ENCODE results near the gene PSMG3. TPM values are rescaled to one million over a fixed set of nuclear protein-coding genes. Genes with fewer than 3 reads are reported as not detected.
A peak's percentile ranks its signal among the peaks of the same experiment; 100 is the strongest.
"Not testable (repeated sequence)": the region's sequence is repeated elsewhere in the genome, so short reads cannot be mapped to it uniquely, and the experiment has no call there.

PSMG3 gene
- total RNA-seq, 1 donor from 2014 or later, result 56.0 TPM

- H3K36me3 Mint-ChIP-seq (ENCODE audit: low read depth); H3K9me3 Mint-ChIP-seq; H3K27ac Mint-ChIP-seq; H3K4me3 Mint-ChIP-seq; DNase-seq (ENCODE audit: low spot score); H3K4me1 Mint-ChIP-seq (ENCODE audit: low read depth); H3K27me3 Mint-ChIP-seq (ENCODE audit: insufficient read depth); intact Hi-C loops (cut with micrococcal nuclease): not testable (repeated sequence)
Observed at GRCh38 chr7:1583241-1583930, 13.6 kb upstream of the PSMG3 start.

- Mint-ChIP-seq H3K27ac (no peak overlapping the region), H3K4me1 (ENCODE audit: low read depth) (peaks cover 7% of the 10 kb centered on the region), H3K27me3 (ENCODE audit: insufficient read depth) (peaks cover 2% of the 10 kb centered on the region), H3K4me3 (no peak overlapping the region), H3K36me3 (ENCODE audit: low read depth) (no peaks in the 10 kb centered on the region), H3K9me3 (no peaks in the 10 kb centered on the region)
- intact Hi-C loops (cut with micrococcal nuclease), result no loop called here
- no peak for DNase-seq (ENCODE audit: low spot score)
Observed at GRCh38 chr7:1580422-1581030, 10.7 kb upstream of the PSMG3 start.

GRCh38 chr7:1579481-1580421 lies 9.9 kb upstream of the PSMG3 start:
- H3K27me3 Mint-ChIP-seq (ENCODE audit: insufficient read depth), result peaks cover 2% of the 10 kb centered on the region
- H3K4me3 Mint-ChIP-seq, result no peak overlapping the region
- peaks cover 7% of the 10 kb centered on the region for H3K4me1 Mint-ChIP-seq (ENCODE audit: low read depth)
- H3K9me3 Mint-ChIP-seq, result no peaks in the 10 kb centered on the region
- no peaks in the 10 kb centered on the region for H3K36me3 Mint-ChIP-seq (ENCODE audit: low read depth)
- DNase-seq (ENCODE audit: low spot score), result peak; percentile 59
- intact Hi-C loops (cut with micrococcal nuclease), result loop anchor here (1.0 to 10.0 kb wide), 5 partner anchors 630 to 975 kb away; partner anchors contain the start of genes BRAT1, GET4 and IQCE
- no peak overlapping the region for H3K27ac Mint-ChIP-seq

- no peak for DNase-seq (ENCODE audit: low spot score)
- no peak overlapping the region for H3K27ac Mint-ChIP-seq
- intact Hi-C loops (cut with micrococcal nuclease), result loop anchor here (10.0 kb wide), 2 partner anchors 704 to 976 kb away; partner anchors contain the start of genes BRAT1, GET4 and IQCE
- no peaks in the 10 kb centered on the region for H3K9me3 Mint-ChIP-seq
- H3K27me3 Mint-ChIP-seq (ENCODE audit: insufficient read depth), result peaks cover 2% of the 10 kb centered on the region
- no peak overlapping the region for H3K4me3 Mint-ChIP-seq
- peaks cover 7% of the 10 kb centered on the region for H3K4me1 Mint-ChIP-seq (ENCODE audit: low read depth)
- H3K36me3 Mint-ChIP-seq (ENCODE audit: low read depth), result no peaks in the 10 kb centered on the region
Observed at GRCh38 chr7:1578513-1578912, 8.7 kb upstream of the PSMG3 start.

GRCh38 chr7:1576521-1577253 lies 6.9 kb upstream of the PSMG3 start:
- Mint-ChIP-seq H3K9me3 (no peaks in the 10 kb centered on the region), H3K27ac (no peak overlapping the region), H3K4me1 (ENCODE audit: low read depth) (peaks cover 24% of the 10 kb centered on the region), H3K4me3 (no peak overlapping the region), H3K36me3 (ENCODE audit: low read depth) (peaks cover 3% of the 10 kb centered on the region), H3K27me3 (ENCODE audit: insufficient read depth) (peaks cover 2% of the 10 kb centered on the region)
- no peak for DNase-seq (ENCODE audit: low spot score)
- intact Hi-C loops (cut with micrococcal nuclease), result loop anchor here (10.0 kb wide), 2 partner anchors 702 to 978 kb away; partner anchors contain the start of genes BRAT1, GET4 and IQCE

- H3K27me3 Mint-ChIP-seq (ENCODE audit: insufficient read depth), result peaks cover 2% of the 10 kb centered on the region
- H3K4me1 Mint-ChIP-seq (ENCODE audit: low read depth), result peaks cover 26% of the 10 kb centered on the region
- no peak for DNase-seq (ENCODE audit: low spot score)
- no peak overlapping the region for H3K27ac Mint-ChIP-seq
- intact Hi-C loops (cut with micrococcal nuclease), result loop anchor here (10.0 kb wide), 2 partner anchors 701 to 979 kb away; partner anchors contain the start of genes BRAT1, GET4 and IQCE
- no peaks in the 10 kb centered on the region for H3K9me3 Mint-ChIP-seq
- no peak overlapping the region for H3K4me3 Mint-ChIP-seq
- peaks cover 6% of the 10 kb centered on the region for H3K36me3 Mint-ChIP-seq (ENCODE audit: low read depth)
Observed at GRCh38 chr7:1575809-1576208, 6.0 kb upstream of the PSMG3 start.

GRCh38 chr7:1572111-1572822 lies 2.4 kb upstream of the PSMG3 start:
- H3K4me1 Mint-ChIP-seq (ENCODE audit: low read depth), result peaks cover 31% of the 10 kb centered on the region

GRCh38 chr7:1569440-1569832 lies 396 bp downstream of the PSMG3 start:
- H3K4me1 Mint-ChIP-seq (ENCODE audit: low read depth), result peaks cover 31% of the 10 kb centered on the region
- H3K36me3 Mint-ChIP-seq (ENCODE audit: low read depth), result peaks cover 24% of the 10 kb centered on the region
- intact Hi-C loops (cut with micrococcal nuclease), result no loop called here
- no peaks in the 10 kb centered on the region for H3K9me3 Mint-ChIP-seq
- DNase-seq (ENCODE audit: low spot score), result no peak
- H3K4me3 Mint-ChIP-seq, result peak overlapping the region; percentile 86
- H3K27me3 Mint-ChIP-seq (ENCODE audit: insufficient read depth), result no peaks in the 10 kb centered on the region
- peak overlapping the region; percentile 81 for H3K27ac Mint-ChIP-seq

More at GRCh38 chr7:1572111-1572822, 2.4 kb upstream of the PSMG3 start:
- H3K9me3 Mint-ChIP-seq, result no peaks in the 10 kb centered on the region
- intact Hi-C loops (cut with micrococcal nuclease), result loop anchor here (5.0 to 10.0 kb wide), 3 partner anchors 660 to 983 kb away; partner anchors contain the start of genes BRAT1, GET4, IQCE and MAD1L1
- DNase-seq (ENCODE audit: low spot score), result no peak
- peak overlapping the region; percentile 29 for H3K27ac Mint-ChIP-seq
- peaks cover 19% of the 10 kb centered on the region for H3K36me3 Mint-ChIP-seq (ENCODE audit: low read depth)
- H3K4me3 Mint-ChIP-seq, result peak overlapping the region; percentile 37
- no peaks in the 10 kb centered on the region for H3K27me3 Mint-ChIP-seq (ENCODE audit: insufficient read depth)

GRCh38 chr7:1569016-1569415 lies 816 bp downstream of the PSMG3 start:
- peaks cover 24% of the 10 kb centered on the region for H3K36me3 Mint-ChIP-seq (ENCODE audit: low read depth)
- H3K9me3 Mint-ChIP-seq, result no peaks in the 10 kb centered on the region
- intact Hi-C loops (cut with micrococcal nuclease), result no loop called here
- peaks cover 31% of the 10 kb centered on the region for H3K4me1 Mint-ChIP-seq (ENCODE audit: low read depth)
- H3K4me3 Mint-ChIP-seq, result peak overlapping the region; percentile 86
- no peaks in the 10 kb centered on the region for H3K27me3 Mint-ChIP-seq (ENCODE audit: insufficient read depth)
- peak overlapping the region; percentile 81 for H3K27ac Mint-ChIP-seq
- DNase-seq (ENCODE audit: low spot score), result no peak

GRCh38 chr7:1567896-1568510 lies 1.8 kb downstream of the PSMG3 start:
- intact Hi-C loops (cut with micrococcal nuclease), result no loop called here
- Mint-ChIP-seq H3K4me3 (peak overlapping the region; percentile 86), H3K27ac (no peak overlapping the region), H3K4me1 (ENCODE audit: low read depth) (peaks cover 27% of the 10 kb centered on the region), H3K36me3 (ENCODE audit: low read depth) (peaks cover 22% of the 10 kb centered on the region), H3K9me3 (no peaks in the 10 kb centered on the region), H3K27me3 (ENCODE audit: insufficient read depth) (no peaks in the 10 kb centered on the region)
- DNase-seq (ENCODE audit: low spot score), result no peak

- Mint-ChIP-seq H3K9me3 (no peaks in the 10 kb centered on the region), H3K4me3 (peak overlapping the region; percentile 7), H3K27me3 (ENCODE audit: insufficient read depth) (no peaks in the 10 kb centered on the region), H3K36me3 (ENCODE audit: low read depth) (peaks cover 21% of the 10 kb centered on the region), H3K4me1 (ENCODE audit: low read depth) (peaks cover 20% of the 10 kb centered on the region), H3K27ac (no peak overlapping the region)
- DNase-seq (ENCODE audit: low spot score), result no peak
- intact Hi-C loops (cut with micrococcal nuclease), result no loop called here
Observed at GRCh38 chr7:1567049-1567771, 2.6 kb downstream of the PSMG3 start.

Data from activated T-helper 1 cell treated with anti-CD3 and anti-CD28 coated beads, Interleukin-12 subunit alpha, Interleukin-12 subunit beta, Interleukin-2, Interleukin-4 antibody, amounts not matched to agents 30 ng/mL and 10 ng/mL and 1 ng/mL, durations not matched to agents 14 hours and 24 hours and 36 hours (primary cell).